ENCODE data around the gene EIF4E3.

Gene EIF4E3

DNA sequence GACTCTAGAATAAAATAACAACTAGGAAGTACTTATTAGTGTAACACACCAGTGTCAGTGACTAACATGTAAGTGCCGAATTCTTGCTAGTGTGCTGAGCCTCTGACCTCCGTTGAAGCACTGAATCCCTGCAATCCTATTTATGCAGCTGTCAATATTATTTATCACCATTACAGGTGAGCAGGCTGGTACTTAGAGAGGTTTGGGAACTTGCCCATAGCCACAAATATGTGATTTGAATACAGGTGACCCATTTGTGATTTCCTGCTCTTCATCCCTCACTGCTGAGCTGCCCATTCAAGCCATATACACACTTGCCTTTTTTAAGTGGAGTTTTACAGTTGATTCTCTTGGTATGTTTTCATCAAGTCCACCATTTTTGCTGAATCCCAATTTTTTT lies 12.2 kb downstream of the EIF4E3 start:
- no peak for DNase-seq
- H3K9me3 Mint-ChIP-seq, result no peaks in the 10 kb centered on the region
- no peaks in the 10 kb centered on the region for H3K27me3 Mint-ChIP-seq
- peaks cover 66% of the 10 kb centered on the region for H3K4me1 Mint-ChIP-seq
- CTCF ChIA-PET, result interaction anchor here (0.6 to 4.0 kb wide), 5 partner anchors 10 to 163 kb away, joined by 3 to 34 read pairs (median 5); no protein-coding TSS in a partner anchor
- H3K36me3 Mint-ChIP-seq, result peaks cover 34% of the 10 kb centered on the region
- no peak overlapping the region for H3K4me3 Mint-ChIP-seq
- H3K27ac Mint-ChIP-seq, result no peak overlapping the region

DNA sequence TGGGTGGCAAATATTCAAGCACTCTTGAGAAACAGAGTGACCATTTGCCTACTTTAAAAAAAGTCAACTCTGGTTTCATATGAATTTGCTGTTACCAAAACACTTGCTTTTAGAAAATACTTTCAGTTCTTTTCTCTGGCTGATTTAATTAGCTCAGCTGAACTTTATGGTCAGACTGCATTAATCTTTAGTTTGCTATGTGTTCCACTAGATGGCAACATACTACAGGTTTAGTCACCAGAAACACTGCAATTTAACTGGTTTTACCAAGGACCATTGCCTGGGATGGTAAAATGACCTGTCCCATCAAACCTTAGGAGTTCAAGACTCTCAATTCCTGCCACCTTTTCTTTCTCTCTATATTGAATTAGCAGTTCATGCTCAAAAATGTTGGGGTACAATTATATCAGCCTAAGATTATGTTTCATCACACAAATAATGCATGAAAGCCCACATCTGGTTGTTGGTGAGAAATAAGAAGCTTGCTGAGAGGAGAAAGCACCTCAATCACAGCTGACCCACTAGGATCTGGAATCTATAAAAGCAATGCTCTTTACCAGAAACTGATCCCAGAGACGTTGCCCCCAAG lies 14.2 kb downstream of the EIF4E3 start:
- no peak overlapping the region for H3K4me3 Mint-ChIP-seq
- DNase-seq, result no peak
- CTCF ChIA-PET, result interaction anchor here (0.6 to 4.0 kb wide), 14 partner anchors 9 to 1337 kb away, joined by 3 to 39 read pairs (median 4); partner anchors contain the start of gene GPR27
- H3K27ac Mint-ChIP-seq, result no peak overlapping the region
- H3K27me3 Mint-ChIP-seq, result no peaks in the 10 kb centered on the region
- H3K4me1 Mint-ChIP-seq, result peaks cover 64% of the 10 kb centered on the region
- peaks cover 45% of the 10 kb centered on the region for H3K36me3 Mint-ChIP-seq
- H3K9me3 Mint-ChIP-seq, result no peaks in the 10 kb centered on the region

DNA sequence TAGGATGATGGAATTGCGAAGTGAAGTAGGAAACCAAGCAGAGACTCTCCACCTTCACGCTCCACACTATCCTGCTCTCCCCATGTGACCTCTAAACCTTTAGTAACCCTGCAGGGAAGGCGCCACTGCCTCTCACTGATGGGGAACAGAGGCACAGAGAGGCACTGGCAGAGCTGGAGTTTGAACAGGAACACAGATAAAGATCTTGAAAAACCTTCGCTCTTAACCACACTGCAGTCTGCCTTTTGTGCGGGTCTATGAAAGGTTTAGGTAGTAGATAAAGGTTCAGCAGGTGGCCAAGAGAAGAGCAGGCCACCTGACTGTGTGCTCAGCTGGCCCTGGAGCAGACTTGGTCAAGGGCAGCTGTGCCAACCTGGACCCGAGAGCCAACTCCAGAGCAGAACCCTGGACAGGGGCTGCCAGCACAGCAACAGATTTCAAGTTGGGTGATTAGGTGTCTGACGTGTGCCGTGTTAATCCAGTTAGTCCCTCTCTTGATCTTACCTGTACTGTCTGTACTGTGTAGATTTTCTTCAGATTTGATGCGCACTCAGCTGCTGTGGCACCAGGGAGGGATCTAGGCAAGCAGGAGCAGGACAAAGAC lies 15.2 kb downstream of the EIF4E3 start:
- H3K27me3 Mint-ChIP-seq, result no peaks in the 10 kb centered on the region
- peaks cover 53% of the 10 kb centered on the region for H3K36me3 Mint-ChIP-seq
- peak overlapping the region; percentile 72 for H3K27ac Mint-ChIP-seq
- H3K4me3 Mint-ChIP-seq, result no peak overlapping the region
- peak; percentile 34 for DNase-seq
- peaks cover 71% of the 10 kb centered on the region for H3K4me1 Mint-ChIP-seq
- CTCF ChIA-PET, result interaction anchor here (0.9 to 3.9 kb wide), 7 partner anchors 10 to 1112 kb away, joined by 3 to 39 read pairs (median 4); no protein-coding TSS in a partner anchor
- H3K9me3 Mint-ChIP-seq, result no peaks in the 10 kb centered on the region

DNA sequence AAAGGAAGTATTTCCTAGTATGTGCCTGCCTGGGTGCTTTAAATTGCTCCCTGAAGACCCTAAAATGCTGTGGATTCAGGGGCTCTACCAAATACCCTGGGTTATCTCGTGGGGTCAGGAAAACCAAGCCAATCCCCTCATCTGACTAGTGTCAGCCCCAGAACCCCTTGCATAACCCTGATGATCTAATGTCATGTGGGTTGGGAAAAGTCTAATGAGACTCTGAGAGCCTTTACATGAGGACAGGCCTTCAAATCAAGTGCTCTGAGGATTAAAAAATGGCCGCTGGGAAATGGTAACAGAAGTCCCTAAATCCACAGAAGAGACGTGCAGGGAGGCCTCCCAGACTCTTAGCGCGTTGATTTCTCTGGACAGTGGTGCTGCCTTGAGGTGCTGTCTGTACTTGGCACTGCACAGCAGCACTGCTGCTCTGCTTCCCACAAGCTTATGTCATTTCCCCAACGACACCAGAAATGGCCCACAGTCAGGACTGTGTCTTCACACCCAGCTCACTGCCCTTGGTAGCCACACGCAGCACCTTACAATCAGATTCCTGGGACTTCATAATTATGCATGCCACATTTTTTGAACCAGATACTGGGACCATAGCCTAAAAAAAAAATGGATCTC lies 16.6 kb downstream of the EIF4E3 start:
- Mint-ChIP-seq H3K4me3 (no peak overlapping the region), H3K4me1 (peaks cover 77% of the 10 kb centered on the region), H3K27ac (no peak overlapping the region), H3K36me3 (peaks cover 66% of the 10 kb centered on the region), H3K27me3 (no peaks in the 10 kb centered on the region), H3K9me3 (no peaks in the 10 kb centered on the region)
- CTCF ChIA-PET, result interaction anchor here (1.4 to 3.9 kb wide), 3 partner anchors 21 to 1113 kb away, joined by 4 to 39 read pairs (median 4); no protein-coding TSS in a partner anchor
- DNase-seq, result no peak

DNA sequence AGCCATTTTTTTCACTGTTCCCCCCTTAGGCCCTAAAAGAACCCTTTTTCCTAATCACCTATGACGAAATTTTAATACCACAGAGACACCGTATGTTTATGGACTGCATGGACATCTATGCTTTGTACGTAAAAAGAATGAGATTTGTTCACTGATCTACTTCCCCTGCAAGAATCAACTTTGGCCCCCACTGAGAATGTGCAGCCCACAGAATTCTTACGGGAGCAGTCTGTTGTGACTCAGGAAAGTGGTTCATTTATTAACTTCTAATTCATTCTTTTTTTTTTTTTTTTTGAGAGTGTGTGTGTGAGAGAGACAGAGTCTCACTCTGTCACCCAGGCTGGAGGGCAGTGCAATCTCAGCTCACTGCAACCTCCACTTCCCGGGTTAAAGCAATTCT lies 17.6 kb downstream of the EIF4E3 start:
- CTCF ChIA-PET, result interaction anchor here (1.9 kb wide), 1 partner anchor 22 kb away, joined by 6 read pairs; no protein-coding TSS in a partner anchor
- Mint-ChIP-seq H3K27me3 (no peaks in the 10 kb centered on the region), H3K4me1 (peaks cover 81% of the 10 kb centered on the region), H3K36me3 (peaks cover 68% of the 10 kb centered on the region), H3K27ac (no peak overlapping the region), H3K4me3 (no peak overlapping the region), H3K9me3 (no peaks in the 10 kb centered on the region)
- DNase-seq, result no peak

DNA sequence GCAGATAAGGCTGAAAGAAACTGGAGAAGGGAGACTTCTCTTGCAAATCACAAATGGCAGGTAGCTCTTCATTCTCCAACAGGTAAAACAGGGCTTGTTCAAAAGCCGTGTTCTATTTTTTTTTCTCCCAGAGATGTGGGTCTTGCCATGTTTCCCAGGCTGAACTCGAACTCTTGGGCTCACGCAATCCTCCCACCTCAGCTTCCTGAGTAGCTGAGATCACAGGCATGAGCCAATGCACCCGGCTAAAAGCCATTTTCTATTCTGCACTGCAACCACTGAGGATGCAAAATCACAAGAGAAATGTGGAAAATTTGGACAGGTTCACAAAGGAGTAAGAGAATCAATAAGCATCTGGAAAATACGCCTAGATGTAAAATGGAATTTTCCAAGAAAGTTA lies 19.5 kb downstream of the EIF4E3 start:
- Mint-ChIP-seq H3K9me3 (no peaks in the 10 kb centered on the region), H3K27ac (no peak overlapping the region)

DNA sequence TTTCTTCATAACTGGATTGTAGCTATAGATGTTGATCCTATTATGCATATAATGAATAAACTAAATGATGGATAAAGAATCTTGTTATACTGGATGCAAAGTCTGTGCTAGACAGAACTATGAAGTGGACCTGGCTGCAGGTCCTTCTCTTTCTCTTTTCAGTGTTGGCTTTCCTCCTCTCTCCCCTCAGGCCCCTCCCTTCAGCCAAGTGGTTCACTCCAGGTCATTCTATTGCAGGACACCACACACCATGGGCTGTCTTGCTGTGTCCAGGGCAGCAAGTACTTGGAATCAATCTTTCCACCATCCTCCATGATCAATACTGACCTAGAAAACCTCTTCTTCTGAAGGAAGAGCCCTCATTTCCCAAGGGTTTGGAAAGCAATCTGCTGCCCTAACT lies 20.3 kb downstream of the EIF4E3 start:
- Mint-ChIP-seq H3K4me1 (peaks cover 81% of the 10 kb centered on the region), H3K36me3 (peaks cover 78% of the 10 kb centered on the region), H3K27ac (peak overlapping the region; percentile 64), H3K4me3 (no peak overlapping the region), H3K27me3 (no peaks in the 10 kb centered on the region), H3K9me3 (no peaks in the 10 kb centered on the region)
- CTCF ChIA-PET, result interaction anchor here (1.0 kb wide), 1 partner anchor 170 kb away, joined by 3 read pairs; no protein-coding TSS in a partner anchor
- DNase-seq, result no peak

More for the DNA sequence above, 19.5 kb downstream of the EIF4E3 start:
- Mint-ChIP-seq H3K36me3 (peaks cover 81% of the 10 kb centered on the region), H3K4me1 (peaks cover 87% of the 10 kb centered on the region), H3K27me3 (no peaks in the 10 kb centered on the region), H3K4me3 (no peak overlapping the region)
- DNase-seq, result no peak
- CTCF ChIA-PET, result interaction anchor here (0.6 kb wide), 1 partner anchor 15 kb away, joined by 3 read pairs; no protein-coding TSS in a partner anchor

DNA sequence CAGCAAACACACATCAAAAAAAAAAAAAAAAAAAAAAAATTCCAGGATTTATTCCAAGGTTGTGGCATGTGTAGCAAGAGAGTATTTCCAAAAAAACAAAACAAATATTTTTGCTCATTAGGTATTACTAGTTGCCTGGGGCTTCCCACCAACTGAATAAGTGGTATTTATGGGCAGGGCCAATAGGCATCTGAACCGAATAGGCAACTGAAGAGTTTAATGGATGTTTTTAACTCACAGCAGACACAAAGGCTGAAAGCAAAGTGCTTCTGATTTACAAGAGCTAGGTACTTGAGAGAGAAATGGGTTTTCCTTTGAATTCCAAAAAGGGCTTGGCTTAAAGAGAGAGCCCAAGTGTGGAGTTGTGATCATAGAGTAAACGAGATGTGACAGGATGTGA lies 21.4 kb downstream of the EIF4E3 start:
- peaks cover 76% of the 10 kb centered on the region for H3K36me3 Mint-ChIP-seq

DNA sequence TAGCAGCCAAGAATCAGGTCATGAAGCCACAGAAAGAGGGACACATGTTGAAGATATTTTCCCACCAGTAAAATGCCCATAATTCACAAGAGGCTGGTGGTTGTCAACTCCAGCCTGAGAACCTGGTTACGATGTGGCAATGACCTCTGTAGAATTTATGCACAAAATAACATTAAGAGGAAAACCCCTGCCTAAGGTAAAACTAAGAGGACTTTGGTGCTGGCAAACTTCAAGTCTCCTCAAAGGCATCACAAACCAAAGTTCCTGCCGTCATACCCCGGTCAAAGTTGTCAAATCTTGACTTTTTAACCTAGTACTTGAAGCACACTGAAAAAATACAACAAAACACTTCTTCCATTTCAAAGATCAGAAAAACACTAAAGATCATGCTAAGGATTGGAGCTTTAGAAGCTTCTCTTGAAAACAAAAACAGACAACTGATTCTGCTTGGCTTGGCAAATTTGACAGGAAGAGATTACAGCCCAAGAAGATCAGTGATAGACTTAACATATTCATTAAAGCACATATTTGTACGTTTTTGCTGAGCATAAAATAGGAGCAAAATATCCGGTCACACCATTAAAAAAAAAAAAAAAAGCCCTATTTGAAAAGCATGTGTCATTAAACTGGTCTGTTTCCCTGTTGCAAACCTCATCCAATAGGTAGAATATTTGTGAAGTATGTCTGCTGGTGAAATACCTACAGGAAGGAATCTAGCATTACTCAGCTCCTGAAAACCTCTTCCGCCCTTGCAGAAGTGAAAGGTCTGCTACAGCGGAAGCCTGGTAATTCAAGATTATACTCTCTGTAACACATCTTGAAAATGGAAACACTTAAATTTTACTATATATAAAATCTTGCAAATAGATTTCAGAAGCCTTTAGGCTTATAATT lies 22.8 kb downstream of the EIF4E3 start:
- Mint-ChIP-seq H3K4me3 (peak overlapping the region; percentile 58), H3K36me3 (peaks cover 76% of the 10 kb centered on the region), H3K27me3 (no peaks in the 10 kb centered on the region), H3K27ac (peak overlapping the region; percentile 93), H3K9me3 (no peaks in the 10 kb centered on the region), H3K4me1 (peaks cover 63% of the 10 kb centered on the region)
- DNase-seq, result peak; percentile 56
- CTCF ChIA-PET, result interaction anchor here (0.7 to 2.3 kb wide), 7 partner anchors 9 to 253 kb away, joined by 3 to 6 read pairs (median 4); partner anchors contain the start of gene EIF4E3

More for the DNA sequence above, 21.4 kb downstream of the EIF4E3 start:
- CTCF ChIA-PET, result interaction anchor here (1.0 to 1.2 kb wide), 2 partner anchors 171 to 173 kb away, joined by 3 to 4 read pairs; no protein-coding TSS in a partner anchor
- Mint-ChIP-seq H3K4me1 (peaks cover 70% of the 10 kb centered on the region), H3K27ac (peak overlapping the region; percentile 93), H3K9me3 (no peaks in the 10 kb centered on the region), H3K4me3 (no peak overlapping the region), H3K27me3 (no peaks in the 10 kb centered on the region)
- DNase-seq, result no peak

DNA sequence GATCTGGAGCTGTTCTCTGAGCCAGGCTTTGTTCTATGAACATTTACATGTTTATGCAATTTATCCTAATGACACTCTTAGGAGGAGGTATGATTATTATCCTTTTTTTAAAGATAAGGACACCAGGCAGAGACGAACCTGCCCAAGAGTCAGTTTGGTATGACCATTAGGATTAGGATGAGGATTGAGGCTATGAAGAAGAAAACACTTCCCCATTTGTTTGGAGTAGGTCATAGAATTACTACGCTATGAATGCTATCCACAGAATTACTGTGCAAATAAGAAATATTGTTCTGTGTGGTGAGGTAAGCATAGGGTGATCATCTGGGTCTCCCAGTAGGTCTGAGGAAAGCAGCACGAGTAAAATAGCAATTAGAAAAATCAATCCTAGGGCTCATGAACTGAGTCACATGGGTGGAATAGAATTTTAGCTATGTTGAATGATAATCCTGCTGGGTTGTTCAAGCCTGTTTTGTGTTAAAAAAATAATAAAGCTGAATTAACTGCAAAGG lies 23.9 kb downstream of the EIF4E3 start:
- no peaks in the 10 kb centered on the region for H3K9me3 Mint-ChIP-seq
- peaks cover 69% of the 10 kb centered on the region for H3K36me3 Mint-ChIP-seq
- no peak for DNase-seq
- peak overlapping the region; percentile 93 for H3K27ac Mint-ChIP-seq
- H3K4me3 Mint-ChIP-seq, result no peak overlapping the region
- no peaks in the 10 kb centered on the region for H3K27me3 Mint-ChIP-seq
- peaks cover 56% of the 10 kb centered on the region for H3K4me1 Mint-ChIP-seq
- CTCF ChIA-PET, result interaction anchor here (1.1 to 2.3 kb wide), 4 partner anchors 8 to 254 kb away, joined by 3 to 6 read pairs (median 4); no protein-coding TSS in a partner anchor

DNA sequence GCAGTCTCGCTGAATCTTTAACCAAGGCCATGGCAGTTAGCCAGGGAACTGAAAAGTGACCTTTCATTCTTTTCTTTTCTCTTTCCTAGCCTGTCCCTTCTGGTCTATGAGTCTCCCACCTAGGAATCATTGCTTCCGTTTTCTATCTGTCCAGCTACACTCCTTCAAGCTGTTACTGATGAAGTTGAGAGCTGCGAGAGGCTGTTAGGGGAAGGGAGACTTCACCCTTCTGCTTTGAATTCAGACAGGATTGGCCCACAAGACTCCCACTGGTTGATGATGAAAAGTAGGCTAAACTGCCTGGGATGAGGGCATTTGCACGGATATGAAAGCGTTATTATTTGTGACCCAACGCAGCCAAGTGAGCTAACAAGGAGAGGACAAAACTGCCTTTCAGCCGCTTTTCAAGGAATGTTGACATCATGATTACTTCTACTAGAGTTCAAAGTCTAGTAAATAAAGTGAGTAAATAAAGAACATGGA lies 30.2 kb downstream of the EIF4E3 start:
- H3K4me1 Mint-ChIP-seq, result no peaks in the 10 kb centered on the region
- no peak for DNase-seq
- no peak overlapping the region for H3K27ac Mint-ChIP-seq
- H3K4me3 Mint-ChIP-seq, result no peak overlapping the region
- H3K27me3 Mint-ChIP-seq, result no peaks in the 10 kb centered on the region
- H3K36me3 Mint-ChIP-seq, result peaks cover 49% of the 10 kb centered on the region
- no peaks in the 10 kb centered on the region for H3K9me3 Mint-ChIP-seq
- CTCF ChIA-PET, result interaction anchor here (2.8 kb wide), 1 partner anchor 14 kb away, joined by 9 read pairs; no protein-coding TSS in a partner anchor

DNA sequence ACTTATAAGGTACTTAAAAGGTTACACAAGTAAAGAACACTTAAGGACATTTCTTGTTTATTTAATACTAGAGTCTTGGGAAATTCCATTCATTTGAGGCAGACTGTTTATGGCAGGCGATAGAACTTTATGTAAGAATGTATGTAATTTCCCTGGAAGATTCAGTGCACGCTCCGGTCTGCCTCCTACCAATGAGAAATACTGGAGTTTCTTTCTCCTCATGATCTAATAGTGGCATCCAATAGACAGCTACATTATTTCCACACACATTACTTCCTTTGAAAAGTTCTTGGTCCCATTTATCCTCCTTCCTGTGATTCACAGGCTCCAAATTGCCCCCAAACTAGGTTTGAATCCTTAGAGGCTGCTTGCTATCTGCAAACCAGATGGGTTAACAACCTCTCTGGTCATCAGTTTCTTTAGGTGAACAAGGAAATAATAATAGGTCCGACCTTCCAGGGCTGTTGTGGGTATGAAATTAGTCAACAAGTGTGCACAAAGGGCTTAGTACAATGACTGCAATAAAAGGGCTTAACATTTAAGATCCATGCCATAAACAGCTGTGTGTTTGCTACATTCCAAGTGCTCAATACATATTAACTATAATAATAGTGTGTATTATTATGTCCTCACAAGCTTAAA lies 30.7 kb downstream of the EIF4E3 start:
- no peaks in the 10 kb centered on the region for H3K9me3 Mint-ChIP-seq
- no peaks in the 10 kb centered on the region for H3K4me1 Mint-ChIP-seq
- CTCF ChIA-PET, result interaction anchor here (1.2 to 2.8 kb wide), 2 partner anchors 13 to 50 kb away, joined by 3 to 9 read pairs; no protein-coding TSS in a partner anchor
- H3K27me3 Mint-ChIP-seq, result no peaks in the 10 kb centered on the region
- no peak for DNase-seq
- H3K4me3 Mint-ChIP-seq, result no peak overlapping the region
- no peak overlapping the region for H3K27ac Mint-ChIP-seq
- H3K36me3 Mint-ChIP-seq, result peaks cover 48% of the 10 kb centered on the region

DNA sequence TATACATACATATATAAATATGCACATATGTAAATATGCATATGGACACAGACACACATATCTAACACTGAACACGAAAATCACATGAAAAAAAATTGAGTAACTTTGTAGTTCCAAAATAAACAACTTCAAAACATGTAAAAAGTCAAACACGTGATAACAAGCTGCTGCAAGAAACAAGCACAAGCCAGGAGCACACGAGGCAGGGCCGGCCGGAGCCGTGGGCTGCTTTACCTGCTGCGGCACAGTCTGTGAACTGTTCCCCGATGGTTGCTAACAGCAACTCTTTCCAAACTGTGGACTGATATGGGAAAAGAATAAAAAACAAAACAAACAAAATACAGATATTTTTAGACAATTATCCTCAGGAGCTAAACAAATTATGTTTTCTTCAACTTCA lies 31.6 kb downstream of the EIF4E3 start:
- H3K27ac Mint-ChIP-seq, result no peak overlapping the region
- no peaks in the 10 kb centered on the region for H3K4me1 Mint-ChIP-seq
- no peak overlapping the region for H3K4me3 Mint-ChIP-seq
- CTCF ChIA-PET, result interaction anchor here (1.2 to 2.8 kb wide), 3 partner anchors 8 to 49 kb away, joined by 3 to 9 read pairs (median 5); no protein-coding TSS in a partner anchor
- H3K27me3 Mint-ChIP-seq, result no peaks in the 10 kb centered on the region
- DNase-seq, result no peak
- peaks cover 52% of the 10 kb centered on the region for H3K36me3 Mint-ChIP-seq
- H3K9me3 Mint-ChIP-seq, result no peaks in the 10 kb centered on the region
